Keratinocyte (primary cell): Measurements from ENCODE around the gene HELZ.

Experiments
- EZH2 ChIP-seq: IDR thresholded peaks from one replicate; pipeline ENCODE4 v1.6.1; 2012; ENCODE audit warnings: inconsistent platforms, mild to moderate bottlenecking, low read length, moderate library complexity
- TF ChIP-seq, protein P1 (sequence below), 3 experiments: IDR thresholded peaks in 1 of 3; conservative IDR thresholded peaks in 1 of 3; optimal IDR thresholded peaks in 1 of 3; 2 replicates in 2 of 3; 3 replicates in 1 of 3; pipeline versions ENCODE3 to v1.5.1; 2011; ENCODE audit warnings: low read length in 3 of 3, mild to moderate bottlenecking in 3 of 3, moderate library complexity in 2 of 3, control low read depth in 1 of 3, inconsistent platforms in 1 of 3; ENCODE audit not compliant: insufficient read depth in 2 of 3; ENCODE audit errors: extremely low read depth in 1 of 3

DNA sequence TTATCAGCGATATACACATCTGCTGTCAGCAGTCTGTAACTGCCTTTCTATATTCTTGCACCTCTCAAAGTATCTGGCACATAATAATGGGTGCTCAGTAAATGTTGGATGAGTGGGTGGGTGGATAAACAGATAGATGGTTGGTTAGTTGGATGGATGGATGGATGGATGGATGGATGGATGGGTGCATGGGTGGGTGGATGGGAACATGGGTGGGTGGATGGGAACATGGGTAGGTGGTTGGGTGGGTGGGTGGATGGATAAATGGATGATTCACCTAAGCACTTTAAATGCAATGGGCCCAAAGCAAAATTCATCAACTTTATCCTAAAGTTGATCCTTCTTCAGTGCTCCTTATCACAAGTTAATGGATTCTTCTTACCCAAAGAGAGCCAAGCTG lies 48.6 kb downstream of the HELZ start:
- TF ChIP-seq, protein P1, sequence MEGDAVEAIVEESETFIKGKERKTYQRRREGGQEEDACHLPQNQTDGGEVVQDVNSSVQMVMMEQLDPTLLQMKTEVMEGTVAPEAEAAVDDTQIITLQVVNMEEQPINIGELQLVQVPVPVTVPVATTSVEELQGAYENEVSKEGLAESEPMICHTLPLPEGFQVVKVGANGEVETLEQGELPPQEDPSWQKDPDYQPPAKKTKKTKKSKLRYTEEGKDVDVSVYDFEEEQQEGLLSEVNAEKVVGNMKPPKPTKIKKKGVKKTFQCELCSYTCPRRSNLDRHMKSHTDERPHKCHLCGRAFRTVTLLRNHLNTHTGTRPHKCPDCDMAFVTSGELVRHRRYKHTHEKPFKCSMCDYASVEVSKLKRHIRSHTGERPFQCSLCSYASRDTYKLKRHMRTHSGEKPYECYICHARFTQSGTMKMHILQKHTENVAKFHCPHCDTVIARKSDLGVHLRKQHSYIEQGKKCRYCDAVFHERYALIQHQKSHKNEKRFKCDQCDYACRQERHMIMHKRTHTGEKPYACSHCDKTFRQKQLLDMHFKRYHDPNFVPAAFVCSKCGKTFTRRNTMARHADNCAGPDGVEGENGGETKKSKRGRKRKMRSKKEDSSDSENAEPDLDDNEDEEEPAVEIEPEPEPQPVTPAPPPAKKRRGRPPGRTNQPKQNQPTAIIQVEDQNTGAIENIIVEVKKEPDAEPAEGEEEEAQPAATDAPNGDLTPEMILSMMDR (optimal IDR thresholded peaks at IDR 0.05 in 1 of 3, IDR thresholded peaks at IDR 0.05 in 1 of 3, conservative IDR thresholded peaks at IDR 0.05 in 1 of 3; ENCODE audit: extremely low read depth in 1 of 3, insufficient read depth in 2 of 3, low read length in 3 of 3), result no peak
- TF ChIP-seq EZH2, result no peak
